Activated effector memory CD4-positive, alpha-beta T cell treated with anti-CD3 and anti-CD28 coated beads, Interleukin-2, amount 50 U/mL, for 16 hours (primary cell): ENCODE results near the gene GADL1.

ENCODE experiments used
- DNase-seq: peaks from one replicate; pipeline ENCODE4 v3.0.0-alpha.2; 2020

GADL1 gene, protein sequence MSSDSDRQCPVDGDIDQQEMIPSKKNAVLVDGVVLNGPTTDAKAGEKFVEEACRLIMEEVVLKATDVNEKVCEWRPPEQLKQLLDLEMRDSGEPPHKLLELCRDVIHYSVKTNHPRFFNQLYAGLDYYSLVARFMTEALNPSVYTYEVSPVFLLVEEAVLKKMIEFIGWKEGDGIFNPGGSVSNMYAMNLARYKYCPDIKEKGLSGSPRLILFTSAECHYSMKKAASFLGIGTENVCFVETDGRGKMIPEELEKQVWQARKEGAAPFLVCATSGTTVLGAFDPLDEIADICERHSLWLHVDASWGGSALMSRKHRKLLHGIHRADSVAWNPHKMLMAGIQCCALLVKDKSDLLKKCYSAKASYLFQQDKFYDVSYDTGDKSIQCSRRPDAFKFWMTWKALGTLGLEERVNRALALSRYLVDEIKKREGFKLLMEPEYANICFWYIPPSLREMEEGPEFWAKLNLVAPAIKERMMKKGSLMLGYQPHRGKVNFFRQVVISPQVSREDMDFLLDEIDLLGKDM

DNA sequence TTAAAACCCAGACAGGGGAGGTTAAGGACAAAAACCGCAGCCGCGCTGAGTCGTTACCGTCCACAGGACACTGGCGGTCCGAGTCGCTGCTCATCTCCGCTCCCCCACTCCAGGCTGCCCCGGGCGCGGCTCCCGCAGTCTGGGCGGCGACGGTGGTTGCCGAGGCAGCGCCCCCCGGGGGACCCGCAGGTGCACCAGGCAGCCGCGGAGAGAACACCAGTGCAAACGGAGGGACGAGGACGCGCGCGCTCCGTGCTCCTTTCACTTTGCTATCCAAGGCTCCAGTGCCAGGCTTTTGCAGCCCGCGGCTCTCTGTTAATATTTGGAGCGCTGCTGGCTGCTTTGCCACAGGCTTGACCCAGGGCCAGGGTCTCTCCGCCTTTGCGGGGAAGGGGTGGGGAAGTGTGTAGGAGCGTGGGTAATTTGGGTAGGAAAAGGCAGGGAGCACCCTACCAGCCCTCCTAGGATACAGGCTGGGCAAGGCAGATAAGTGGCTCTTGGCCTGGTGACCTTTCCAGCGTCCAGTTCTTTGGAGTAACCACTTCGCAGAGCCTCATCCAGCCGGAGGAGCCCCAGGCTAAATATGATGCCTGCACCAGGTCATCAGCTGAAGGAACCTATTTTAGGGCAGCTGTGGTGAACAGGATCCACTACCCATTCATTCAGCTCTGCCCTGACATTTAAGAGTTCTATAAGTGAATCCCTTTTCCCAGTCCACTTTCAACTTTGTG, at the start of gene GADL1:
Gene GADL1 (minus strand): TSS at position 141 of the 731 bp plus-strand sequence. CDS start 47 bp downstream, at position 94.
- DNase-seq, result no peak

DNA sequence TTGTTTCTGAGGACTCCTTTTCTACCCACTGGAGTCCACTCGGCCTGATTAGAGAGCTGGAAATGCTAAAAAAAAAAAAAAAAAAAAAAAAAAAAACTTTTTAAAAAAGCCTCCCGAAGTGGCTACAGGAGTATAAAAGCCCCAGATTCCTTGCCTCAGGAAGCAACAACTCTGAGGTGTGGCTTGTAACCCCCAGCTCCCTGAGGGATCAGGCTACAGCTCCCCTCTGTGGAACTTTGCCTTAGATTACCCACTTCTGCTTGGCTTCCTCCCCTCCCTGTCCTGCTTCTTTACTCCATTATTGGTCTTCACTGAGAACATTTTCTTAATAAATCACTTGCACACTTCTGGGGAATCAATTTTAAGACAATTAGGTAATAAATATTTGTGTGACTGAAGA, 49.7 kb upstream of the GADL1 start:
- DNase-seq, result no peak

DNA sequence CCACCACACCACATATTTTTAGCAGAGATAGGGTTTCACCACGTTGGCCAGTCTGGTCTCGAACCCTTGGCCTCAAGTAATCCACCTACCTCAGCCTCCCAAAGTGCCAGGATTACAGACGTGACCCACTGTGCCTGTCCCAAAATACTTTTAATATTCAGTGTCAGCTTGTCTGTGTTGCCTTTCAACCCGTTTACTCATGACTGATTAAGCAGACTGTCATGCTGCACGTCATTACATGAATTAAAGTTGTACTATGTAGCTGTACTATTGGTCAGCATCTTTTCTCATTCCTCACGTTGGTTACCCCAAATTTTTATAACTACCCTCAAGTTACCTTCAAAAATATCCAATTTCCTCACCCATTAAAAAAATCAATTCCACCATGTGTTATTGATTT, 48.7 kb upstream of the GADL1 start:
- DNase-seq, result no peak

DNA sequence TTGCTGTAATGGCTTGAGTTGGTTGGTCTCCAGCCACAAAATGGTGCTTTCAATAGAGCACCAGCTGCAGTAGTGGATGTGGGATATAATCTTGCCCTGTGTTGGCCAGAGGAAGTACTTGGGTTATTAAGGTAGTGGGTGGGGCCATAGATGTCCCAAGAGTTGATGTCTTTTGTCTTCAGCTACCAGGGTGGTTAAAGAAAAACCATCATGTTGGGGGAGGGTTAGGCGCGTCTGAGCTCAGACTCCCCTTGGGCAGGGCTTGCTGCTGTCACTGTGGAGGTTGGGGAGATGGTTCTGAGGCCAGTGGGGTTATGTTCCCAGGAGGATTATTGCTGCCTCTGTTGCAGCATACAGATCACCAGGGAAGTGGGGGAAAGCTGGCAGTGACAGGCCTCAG, 46.9 kb upstream of the GADL1 start:
- no peak for DNase-seq

DNA sequence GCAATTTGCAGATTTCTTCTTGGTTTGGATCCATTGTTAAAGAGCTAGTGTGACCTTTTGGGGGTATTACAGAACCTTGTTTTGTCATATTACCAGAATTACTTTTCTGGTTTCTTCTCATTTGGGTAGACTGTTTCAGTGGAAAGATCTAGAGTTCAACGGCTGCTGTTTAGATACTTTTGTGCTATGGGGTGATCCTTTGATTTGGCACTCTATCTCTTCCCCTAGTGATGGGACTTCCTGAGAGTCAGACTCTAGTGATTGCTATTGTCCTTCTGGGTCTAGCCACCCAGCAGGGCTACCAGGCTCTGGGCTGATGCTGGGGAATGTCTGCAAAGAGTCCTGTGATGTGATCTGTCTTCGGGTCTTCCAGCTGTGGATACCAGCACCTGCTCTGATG, 46.3 kb upstream of the GADL1 start:
- no peak for DNase-seq

DNA sequence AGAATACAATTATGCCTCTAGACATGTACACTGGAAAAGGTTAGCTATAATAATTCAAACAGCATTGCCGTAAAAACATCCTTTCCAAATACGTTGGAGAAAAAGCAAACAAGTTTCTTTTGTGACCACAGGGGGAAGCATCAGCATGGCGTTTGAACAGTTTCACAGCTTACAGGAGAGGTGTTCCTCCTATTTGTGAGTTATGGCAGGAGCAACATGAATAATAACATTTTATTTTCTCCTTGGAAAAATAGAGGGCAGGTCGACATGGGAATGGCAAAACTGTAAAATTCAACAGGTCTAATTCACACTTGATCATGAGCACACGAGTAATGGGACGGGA, 39.7 kb upstream of the GADL1 start:
- no peak for DNase-seq

DNA sequence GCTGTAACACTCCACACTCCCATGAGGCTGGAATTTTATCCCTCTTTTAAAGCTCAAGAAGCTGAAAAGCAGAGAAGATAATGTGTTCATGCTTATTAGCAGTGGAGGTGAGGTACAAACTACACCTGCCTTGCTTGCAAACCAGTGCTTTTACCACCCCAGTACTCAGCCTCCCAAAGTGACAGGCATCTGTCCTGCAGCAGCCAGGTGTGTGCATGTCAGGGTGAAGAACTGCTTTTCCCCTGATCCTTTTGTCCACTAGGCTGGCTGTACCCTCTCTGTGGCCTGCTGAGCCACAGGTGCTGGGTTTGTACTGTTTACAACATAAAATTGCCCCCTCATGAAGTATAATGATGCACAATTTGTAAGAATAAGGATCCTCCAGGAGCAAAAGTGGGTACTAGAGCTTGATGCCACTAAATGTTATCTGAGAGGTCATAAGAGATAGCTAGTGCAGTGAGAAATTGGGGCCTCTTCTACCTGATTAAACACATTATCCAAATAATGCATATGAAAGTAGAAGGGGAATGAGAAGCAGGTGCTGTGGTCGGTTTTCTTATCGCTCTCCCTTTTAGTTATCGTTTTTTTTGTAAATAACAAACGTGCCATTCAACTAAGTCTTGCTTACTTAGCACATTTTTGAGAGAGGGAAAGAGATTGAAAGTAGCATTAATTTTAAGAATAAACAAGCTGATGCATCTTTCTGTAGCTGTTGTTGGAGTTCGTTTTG, 39.2 kb upstream of the GADL1 start:
- DNase-seq, result no peak

DNA sequence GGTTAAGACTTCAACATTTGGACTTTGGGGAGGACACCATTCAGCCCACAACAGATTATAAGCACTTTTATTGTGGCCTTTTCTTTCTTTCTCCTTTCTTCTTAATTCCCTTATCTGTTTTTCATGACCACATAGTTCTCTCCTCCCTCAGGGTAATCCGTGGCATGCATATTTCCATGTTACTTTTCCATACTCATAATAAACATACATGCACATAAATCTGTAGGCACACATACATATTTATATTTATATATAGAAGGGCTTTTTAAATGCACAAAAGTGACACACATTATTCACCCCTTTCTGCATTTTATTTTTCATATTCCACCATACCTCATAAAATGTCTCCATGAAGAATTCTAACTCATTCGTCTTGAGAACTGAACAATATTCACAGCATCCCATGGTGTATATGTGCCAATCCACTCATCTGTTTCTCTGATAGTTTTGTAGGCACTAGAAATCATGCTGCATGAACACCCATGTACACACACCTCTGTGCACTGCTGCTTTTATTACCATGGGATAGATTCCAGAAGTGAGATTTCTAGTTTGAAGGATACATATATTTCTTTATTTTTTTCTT, 38.1 kb upstream of the GADL1 start:
- DNase-seq, result no peak

DNA sequence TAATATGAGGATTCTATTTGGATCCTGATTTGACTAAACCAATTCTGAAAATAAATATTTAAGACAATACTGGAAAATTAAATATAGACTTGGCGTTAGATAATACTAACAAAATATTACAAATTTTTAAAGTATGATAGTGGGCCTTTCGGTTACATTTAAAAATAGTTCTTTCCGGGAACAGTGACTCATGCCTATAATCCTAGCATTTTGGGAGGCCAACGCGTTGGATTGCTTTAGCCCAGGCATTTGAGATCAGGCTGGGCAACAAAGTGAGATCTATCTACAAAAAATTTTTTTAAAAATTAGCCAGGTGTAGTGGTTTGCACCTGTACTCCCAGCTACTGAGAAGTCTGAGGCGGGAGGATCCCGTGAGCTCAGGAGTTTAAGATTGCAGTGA, 30.3 kb upstream of the GADL1 start:
- no peak for DNase-seq

DNA sequence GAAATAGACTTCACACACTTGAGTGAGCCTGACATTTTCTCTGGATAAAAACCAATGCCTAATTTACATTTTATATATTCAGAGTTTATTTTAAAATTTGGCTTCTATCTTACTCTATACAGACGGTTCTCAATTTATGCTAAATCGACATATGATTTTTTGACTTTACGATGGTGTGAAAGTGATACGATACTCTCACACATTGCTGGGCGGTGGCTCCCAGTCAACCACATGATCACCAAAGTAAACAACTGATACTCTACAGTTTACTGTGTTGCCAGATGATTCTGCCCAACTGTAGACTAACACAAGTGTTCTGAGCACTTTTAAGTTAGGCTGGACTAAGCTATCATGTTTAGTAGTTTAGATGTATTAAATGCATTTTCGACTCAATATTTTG, 25.1 kb upstream of the GADL1 start:
- no peak for DNase-seq

DNA sequence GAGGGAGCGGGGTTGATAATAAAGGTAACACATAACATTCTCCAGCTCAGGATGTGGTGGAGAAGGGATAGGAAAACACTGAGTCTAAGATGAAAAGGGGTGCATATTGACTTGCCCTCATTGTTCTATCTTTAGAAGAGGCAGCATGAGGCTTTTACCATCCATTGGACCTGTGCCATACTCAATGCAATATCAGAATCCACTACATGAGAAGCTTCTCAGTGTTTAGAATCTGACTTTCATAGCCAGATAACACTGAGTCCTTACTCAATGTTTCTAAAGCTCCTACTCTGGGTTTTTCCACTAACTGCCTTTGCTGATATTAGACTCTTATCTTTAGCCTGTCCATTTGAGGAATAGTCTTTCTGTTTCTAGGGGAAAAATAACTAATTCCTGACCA, 24.3 kb upstream of the GADL1 start:
- no peak for DNase-seq

DNA sequence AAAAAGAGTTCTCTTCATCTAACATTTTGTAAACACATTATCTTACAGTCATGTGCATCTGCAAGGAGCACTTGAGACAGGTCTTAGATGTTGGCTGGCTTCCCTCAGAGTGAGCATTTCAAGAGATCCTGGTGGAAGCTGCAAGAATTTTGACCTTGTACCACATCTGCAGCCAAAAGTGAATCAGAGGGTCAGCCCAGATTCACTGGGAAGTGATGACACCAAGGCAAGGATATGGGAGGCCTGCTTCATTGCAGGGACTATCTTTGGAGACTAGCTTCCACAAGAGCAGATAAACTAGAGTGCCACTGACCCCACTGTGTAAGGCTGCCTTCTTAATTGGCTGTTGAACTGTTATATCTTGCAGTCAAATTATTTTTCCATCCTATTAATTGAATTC, 21.3 kb upstream of the GADL1 start:
- no peak for DNase-seq

DNA sequence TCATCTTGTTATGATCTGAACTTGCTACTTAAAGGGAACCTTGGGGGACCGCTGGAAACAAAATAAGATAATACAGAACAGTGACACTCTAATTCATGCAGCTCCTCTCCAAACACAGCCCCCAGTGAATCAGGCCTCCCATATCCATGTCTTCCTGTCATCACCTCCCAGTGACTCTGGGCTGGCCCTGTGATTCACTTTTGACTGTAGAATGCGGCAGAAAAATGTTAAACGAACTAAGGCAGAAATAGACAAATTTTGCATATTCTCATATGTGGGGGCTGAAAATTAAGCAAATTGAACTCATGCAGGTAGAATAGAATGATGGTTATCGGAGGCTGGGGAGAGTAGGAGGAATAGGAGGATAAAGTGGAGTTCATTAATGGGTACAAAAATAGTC, 20.2 kb upstream of the GADL1 start:
- no peak for DNase-seq

DNA sequence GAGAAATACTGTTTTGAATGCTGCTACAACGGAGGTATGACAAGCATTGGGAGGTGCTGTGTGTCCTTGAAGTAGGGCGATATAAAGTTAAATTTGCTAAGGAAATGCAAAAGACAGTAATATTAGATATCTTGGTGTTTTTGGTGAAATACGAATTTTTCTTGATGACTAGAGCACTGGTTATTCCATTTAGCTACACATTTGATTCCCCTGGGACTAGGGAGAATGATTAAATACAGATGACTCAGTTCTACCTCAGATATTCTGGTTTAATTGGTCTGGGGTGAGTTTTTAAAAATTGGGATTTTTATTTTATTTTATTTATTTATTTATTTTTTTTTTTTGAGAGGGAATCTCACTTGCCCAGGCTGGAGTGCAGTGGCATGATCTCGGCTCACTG, 18.7 kb upstream of the GADL1 start:
- DNase-seq, result no peak

DNA sequence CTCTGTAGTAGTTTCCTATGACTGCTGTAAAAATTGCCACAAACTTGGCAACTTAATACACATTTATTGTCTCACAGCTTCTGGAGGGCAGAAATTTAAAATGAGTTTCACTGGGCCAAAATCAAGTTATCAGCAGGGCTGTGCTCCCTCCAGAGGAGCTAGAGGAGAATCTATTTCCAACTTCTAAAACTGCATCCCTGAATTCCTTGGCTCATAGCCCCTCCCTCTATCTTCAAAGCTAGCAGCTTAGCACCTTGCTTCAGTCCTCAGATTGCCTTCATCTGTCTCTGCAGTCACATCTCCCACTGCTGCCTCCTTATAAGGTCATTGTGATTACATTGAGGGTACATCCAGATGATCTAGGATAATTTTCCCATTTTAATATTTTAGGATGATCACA, 17.8 kb upstream of the GADL1 start:
- no peak for DNase-seq

DNA sequence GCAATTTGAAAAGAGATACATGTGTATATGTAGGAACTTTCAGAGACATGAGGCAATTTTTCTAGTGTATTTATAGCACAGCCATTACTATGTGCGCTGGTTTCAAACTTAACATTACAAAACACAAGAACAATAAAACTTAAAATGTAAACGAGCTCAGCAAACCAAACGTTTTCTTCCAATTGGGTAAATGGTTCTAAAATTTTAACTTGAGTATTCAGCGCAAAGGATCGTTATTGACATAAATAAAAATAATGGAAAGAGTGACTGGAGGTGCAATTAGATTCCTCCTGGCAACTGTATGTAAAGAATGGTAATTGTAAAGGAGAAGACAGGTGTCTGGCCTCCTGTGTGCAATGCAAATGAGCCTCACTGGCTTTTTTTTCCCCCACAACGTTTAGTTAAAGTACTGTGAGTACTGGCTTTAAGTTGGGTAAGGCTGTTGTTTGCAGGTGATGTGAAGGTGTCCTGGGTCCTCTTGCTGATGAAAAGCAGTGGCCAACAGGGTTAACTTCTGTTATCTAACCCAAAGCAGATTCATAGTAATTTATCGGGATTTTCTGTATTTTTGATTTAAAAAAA, 14.1 kb upstream of the GADL1 start:
- no peak for DNase-seq

DNA sequence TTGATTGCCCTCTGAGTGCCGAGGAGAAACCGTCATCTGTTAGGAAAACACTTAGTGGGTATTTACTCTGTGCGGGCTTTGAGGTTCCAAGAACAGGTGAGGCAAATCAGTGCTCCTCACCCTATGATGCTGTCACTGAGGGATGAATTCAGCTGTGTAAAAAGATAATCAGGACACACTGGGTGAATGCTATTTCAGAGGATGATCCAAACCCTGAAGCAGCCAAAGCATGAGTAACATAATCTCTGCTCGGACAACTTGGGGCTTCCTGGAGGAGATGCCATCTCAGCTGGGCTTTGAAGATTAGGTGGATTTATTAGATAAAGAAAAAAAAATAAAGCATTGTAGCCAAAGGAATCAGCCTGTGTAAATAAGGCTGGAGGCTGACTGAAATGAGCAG, 10.5 kb upstream of the GADL1 start:
- DNase-seq, result no peak

DNA sequence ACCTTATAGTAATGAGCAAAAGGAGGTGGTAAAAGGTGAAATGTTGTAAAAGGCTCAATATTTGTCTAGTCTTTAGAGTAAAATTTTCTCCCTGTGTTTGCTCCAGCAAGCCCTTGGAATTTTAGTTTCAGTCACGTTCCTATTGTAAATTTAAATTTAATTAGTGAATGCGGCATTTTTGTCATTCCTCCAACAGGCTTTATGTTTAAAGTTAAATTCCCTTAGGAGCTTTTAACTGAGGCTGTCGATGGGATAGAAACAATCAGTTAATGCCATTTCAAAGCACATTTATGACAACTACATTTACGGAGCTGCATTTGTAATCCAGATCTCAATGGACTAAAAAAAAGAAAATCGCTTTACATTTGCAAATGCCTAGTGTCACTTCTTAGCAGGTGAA, 868 bp upstream of the GADL1 start:
- no peak for DNase-seq

DNA sequence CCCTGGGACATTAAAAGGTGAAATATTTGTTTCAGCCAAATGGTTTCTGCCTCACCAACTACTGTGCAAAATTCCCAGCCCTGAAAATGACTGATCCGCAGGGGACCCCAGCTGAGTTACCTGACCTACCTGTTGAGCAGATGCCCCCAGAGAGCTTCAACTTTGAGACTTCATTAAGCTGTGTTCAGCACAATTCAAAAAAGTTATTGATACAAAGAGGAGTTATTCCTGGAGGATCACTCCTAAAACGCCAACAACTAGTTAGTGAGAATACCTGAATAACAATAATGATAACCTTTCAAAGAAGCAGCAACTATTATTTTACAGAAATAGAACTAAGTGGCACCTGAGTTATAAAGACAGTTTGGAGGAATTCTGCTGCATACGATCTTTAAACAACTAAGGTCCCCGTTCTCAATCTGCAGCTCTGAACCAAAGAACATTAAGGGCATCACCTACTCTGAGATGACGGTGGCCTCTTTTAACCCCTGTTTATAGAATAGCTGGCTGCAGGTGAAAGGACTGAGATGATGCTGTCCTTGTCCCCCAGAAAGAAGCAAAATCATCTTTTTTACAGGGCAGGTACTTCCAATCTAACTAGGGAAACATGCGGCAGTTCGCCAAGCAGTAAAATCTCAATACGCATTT, 659 bp downstream of the GADL1 start:
- no peak for DNase-seq

DNA sequence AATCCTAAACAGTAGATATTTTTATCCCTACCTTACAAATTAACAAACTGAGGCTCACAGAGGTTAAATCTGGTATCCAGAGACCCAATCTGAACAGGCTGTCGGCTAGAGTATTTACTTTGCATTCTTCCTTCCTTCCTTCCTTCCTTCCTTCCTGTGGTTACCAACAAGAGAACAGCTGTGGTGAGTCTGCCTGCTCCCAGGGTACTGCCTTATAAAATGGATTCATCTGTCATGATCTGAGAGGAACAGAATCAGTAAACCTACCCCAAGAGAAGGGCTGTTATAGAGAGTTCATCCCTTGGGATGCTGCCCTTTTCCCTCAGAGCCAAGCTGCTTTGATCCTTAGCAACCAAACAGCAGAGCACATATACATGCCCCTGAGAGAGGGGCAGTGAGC, 3.6 kb downstream of the GADL1 start:
- no peak for DNase-seq

DNA sequence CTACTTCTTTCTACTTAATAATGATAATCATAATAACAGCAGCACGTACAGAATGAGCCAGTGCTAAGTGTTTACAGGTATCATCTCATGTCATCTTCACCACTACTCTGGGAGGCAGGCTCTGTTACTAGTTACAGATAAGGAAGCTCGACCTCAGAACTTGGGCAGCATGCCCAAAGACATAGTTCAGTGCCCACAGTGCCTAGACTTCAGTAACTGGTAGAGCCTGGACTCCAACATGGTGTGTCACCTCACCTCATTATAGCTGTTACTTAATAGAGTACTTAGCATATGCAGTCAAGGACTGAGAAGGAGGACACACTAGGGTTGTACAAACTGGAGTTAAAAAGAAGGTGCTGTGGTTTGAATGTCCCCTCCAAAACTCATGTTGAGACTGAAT, 7.6 kb downstream of the GADL1 start:
- DNase-seq, result no peak

DNA sequence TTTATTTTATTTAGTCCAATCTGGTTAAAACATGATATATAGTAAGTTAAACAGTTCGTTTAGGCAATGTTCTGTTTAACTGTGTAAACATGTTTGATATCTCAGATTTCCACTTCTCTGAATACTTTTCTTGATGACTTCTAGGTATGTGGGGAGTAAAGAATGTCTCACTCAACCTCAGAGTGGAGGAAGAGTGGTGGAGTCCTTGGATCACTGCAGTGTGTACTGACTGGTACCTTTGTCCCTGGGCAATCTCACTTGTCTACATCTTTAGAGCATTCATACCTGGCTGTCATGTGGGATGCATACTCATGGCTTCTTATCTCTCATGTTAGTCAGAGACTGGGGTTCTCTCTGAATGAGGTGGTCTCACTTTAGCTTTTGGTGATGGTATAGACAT, 15.6 kb downstream of the GADL1 start:
- DNase-seq, result no peak

DNA sequence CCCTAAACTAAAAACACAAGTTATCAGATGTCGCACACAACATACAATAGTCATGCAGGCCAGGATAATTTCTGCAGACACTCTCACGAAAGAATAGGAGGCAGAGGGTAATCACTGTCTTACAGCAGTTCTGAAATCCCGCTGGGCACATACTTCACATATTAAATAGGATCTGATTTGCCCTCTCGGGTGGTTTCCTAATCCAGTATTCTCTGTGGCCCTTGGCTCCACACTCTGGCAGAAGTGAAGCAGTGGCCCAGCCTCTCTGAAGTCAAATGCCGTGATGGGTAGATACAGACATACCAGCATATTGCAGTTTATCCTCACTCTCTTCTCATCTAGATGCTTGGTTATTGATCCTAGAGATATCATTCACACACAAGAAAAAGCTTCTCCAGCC, 19.0 kb downstream of the GADL1 start:
- DNase-seq, result no peak
